Neural cell (in vitro differentiated cells): Measurements from ENCODE around the gene GPHN. TPM values are rescaled to one million over a fixed set of nuclear protein-coding genes. Genes with fewer than 3 reads are reported as not detected.

Source experiments
- H2AFZ ChIP-seq: fragments of 200-600, 300-800 bp; sonication (generic), shearing (Covaris generic); 2 replicates; pipeline ENCODE4 v1.6.0; 2014; ENCODE audit warnings: low read depth, mild to moderate bottlenecking, antibody characterized with exemption, low read length, moderate library complexity
- H3F3A ChIP-seq: fragments of 200-600 bp; shearing (Covaris generic); 2 replicates; pipeline ENCODE4 v1.6.1; 2016; ENCODE audit warnings: mild to moderate bottlenecking, moderate library complexity, mixed read lengths, antibody characterized with exemption, low read length; ENCODE audit not compliant: insufficient read depth, poor library complexity, severe bottlenecking
- H3K27ac ChIP-seq: fragments of 200-600, 300-800 bp; sonication (generic), shearing (Covaris generic); 2 replicates; pipeline ENCODE4 v1.5.1; 2014; ENCODE audit warnings: mild to moderate bottlenecking, low read length, moderate library complexity
- H3K27me3 ChIP-seq: fragments of 300-800, 200-600 bp; sonication (generic), shearing (Covaris generic); 2 replicates; pipeline ENCODE4 v1.6.0; 2014; ENCODE audit warnings: mild to moderate bottlenecking, low read depth, low read length, moderate library complexity; ENCODE audit not compliant: insufficient read depth
- H3K36me3 ChIP-seq: fragments of 300-800, 200-600 bp; sonication (generic), shearing (Covaris generic); 2 replicates; pipeline ENCODE4 v1.5.1; 2014; ENCODE audit warnings: mild to moderate bottlenecking, antibody characterized with exemption, low read length, moderate library complexity; ENCODE audit not compliant: insufficient read depth
- H3K4me2 ChIP-seq: fragments of 300-800, 200-600 bp; sonication (generic), shearing (Covaris generic); 2 replicates; pipeline ENCODE4 v1.6.0; 2014; ENCODE audit warnings: mild to moderate bottlenecking, low read length
- H3K4me3 ChIP-seq: fragments of 300-800, 200-600 bp; sonication (generic), shearing (Covaris generic); 2 replicates; pipeline ENCODE4 v1.5.1; 2014; ENCODE audit warnings: mild to moderate bottlenecking, low read length, moderate library complexity
- H3K79me2 ChIP-seq: fragments of 200-600 bp; shearing (Covaris generic); replicated peaks from 2 replicates; pipeline ENCODE4 v1.6.0; 2014; ENCODE audit warnings: mild to moderate bottlenecking, low read length, moderate library complexity; ENCODE audit not compliant: insufficient read depth
- H3K9ac ChIP-seq: fragments of 300-800, 200-600 bp; sonication (generic), shearing (Covaris generic); 2 replicates; pipeline ENCODE4 v1.6.1; 2016; ENCODE audit warnings: mild to moderate bottlenecking, low read length, mixed read lengths
- H3K9me2 ChIP-seq: fragments of 200-600 bp; shearing (Covaris generic); 2 replicates; pipeline ENCODE4 v1.6.1; 2016; ENCODE audit warnings: mild to moderate bottlenecking, low read length, mixed read lengths; ENCODE audit not compliant: insufficient read depth
- H3K9me3 ChIP-seq: fragments of 200-600, 300-800 bp; sonication (generic), shearing (Covaris generic); 2 replicates; pipeline ENCODE4 v1.6.1; 2016; ENCODE audit warnings: mild to moderate bottlenecking, mixed run types, low read length, moderate library complexity, mixed read lengths
- H4K20me1 ChIP-seq: fragments of 200-600 bp; shearing (Covaris generic); 2 replicates; pipeline ENCODE4 v1.6.1; 2016; ENCODE audit warnings: mild to moderate bottlenecking, mixed run types; ENCODE audit not compliant: insufficient read depth
- CTCF ChIP-seq: fragments of 450-650 bp; IDR thresholded peaks from 2 replicates; pipeline ENCODE4 v1.5.1; 2014; ENCODE audit warnings: antibody characterized with exemption, mild to moderate bottlenecking, moderate library complexity; ENCODE audit not compliant: poor library complexity, severe bottlenecking
- EP300 ChIP-seq: fragments of 450-650 bp; conservative IDR thresholded peaks from 2 replicates; pipeline ENCODE4 v1.6.1; 2014; ENCODE audit warnings: antibody characterized with exemption, mild to moderate bottlenecking, moderate library complexity; ENCODE audit not compliant: poor library complexity, severe bottlenecking
- EZH2 ChIP-seq: fragments of 200-600, 300-800 bp; shearing (Covaris generic), sonication (generic); IDR thresholded peaks from 2 replicates; pipeline ENCODE4 v1.6.1; 2014; ENCODE audit warnings: antibody characterized with exemption, low read length, borderline replicate concordance, mild to moderate bottlenecking; ENCODE audit not compliant: insufficient read depth, poor library complexity, severe bottlenecking
- MXI1 ChIP-seq: fragments of 450-650 bp; conservative IDR thresholded peaks from 2 replicates; pipeline ENCODE4 v1.6.1; 2014; ENCODE audit warnings: antibody characterized with exemption, mild to moderate bottlenecking; ENCODE audit not compliant: poor library complexity, severe bottlenecking
- RAD21 ChIP-seq: fragments of 450-650 bp; conservative IDR thresholded peaks from 2 replicates; pipeline ENCODE4 v1.6.1; 2014; ENCODE audit warnings: antibody characterized with exemption, mild to moderate bottlenecking, moderate library complexity
- REST ChIP-seq: IDR thresholded peaks from 2 replicates; pipeline ENCODE4 v1.6.1; 2012; ENCODE audit warnings: borderline replicate concordance
- SMC3 ChIP-seq: fragments of 450-650 bp; conservative IDR thresholded peaks from 2 replicates; pipeline ENCODE4 v1.6.1; 2014; ENCODE audit warnings: antibody characterized with exemption, mild to moderate bottlenecking, moderate library complexity; ENCODE audit not compliant: poor library complexity
- polyA plus RNA-seq: library from polyadenylated mRNA; depleted of rRNA; stranded (reverse); fragments of >200 nt; gene quantifications from 2 replicates; pipeline ENCODE4 v1.2.3, GENCODE V29; 2014

The GPHN gene
- polyA plus RNA-seq, 1 donor from 2014 or later, result 135 TPM

GRCh38 chr14:66746316-66747006 lies 238.5 kb downstream of the GPHN start:
- H3K27me3 ChIP-seq, result no peaks in the 10 kb centered on the region
- H3K9ac ChIP-seq, result no peak overlapping the region
- no peaks in the 10 kb centered on the region for H3K9me3 ChIP-seq
- H3K27ac ChIP-seq, result no peak overlapping the region
- no peaks in the 10 kb centered on the region for H3K79me2 ChIP-seq
- TF ChIP-seq SMC3, result no peak
- TF ChIP-seq MXI1, result no peak
- no peak for TF ChIP-seq RAD21
- no peak for TF ChIP-seq EZH2
- no peak for TF ChIP-seq EP300
- TF ChIP-seq REST, result no peak
- no peaks in the 10 kb centered on the region for H3F3A ChIP-seq
- H3K36me3 ChIP-seq, result no peaks in the 10 kb centered on the region
- H3K9me2 ChIP-seq, result no peaks in the 10 kb centered on the region
- H3K4me3 ChIP-seq, result no peak overlapping the region
- H3K4me2 ChIP-seq, result no peak overlapping the region
- no peak overlapping the region for H2AFZ ChIP-seq
- H4K20me1 ChIP-seq, result no peaks in the 10 kb centered on the region

- H3K4me3 ChIP-seq, result no peak overlapping the region
- H3K79me2 ChIP-seq, result no peaks in the 10 kb centered on the region
- H3K9me2 ChIP-seq, result no peaks in the 10 kb centered on the region
- H3F3A ChIP-seq, result no peaks in the 10 kb centered on the region
- no peaks in the 10 kb centered on the region for H3K9me3 ChIP-seq
- H3K9ac ChIP-seq, result no peak overlapping the region
- no peaks in the 10 kb centered on the region for H3K27me3 ChIP-seq
- H3K27ac ChIP-seq, result no peak overlapping the region
- H3K4me2 ChIP-seq, result no peak overlapping the region
- no peaks in the 10 kb centered on the region for H3K36me3 ChIP-seq
- no peaks in the 10 kb centered on the region for H4K20me1 ChIP-seq
- no peak overlapping the region for H2AFZ ChIP-seq
- TF ChIP-seq CTCF (no peak), SMC3 (no peak), RAD21 (no peak), EZH2 (no peak), REST (no peak), EP300 (no peak), MXI1 (no peak)
These were observed 244.2 kb downstream of the GPHN start for GRCh38 chr14:66752109-66752508.
